ENCODE results near the gene RAMP2. TPM values are rescaled to one million over a fixed set of nuclear protein-coding genes. Genes with fewer than 3 reads are reported as not detected.
A peak's percentile ranks its signal among the peaks of the same experiment; 100 is the strongest.

The RAMP2 gene
- polyA plus RNA-seq, 2 of the 4 experiments (the other 2 are of a cell fraction) = 0.49 to 0.87 TPM

DNA sequence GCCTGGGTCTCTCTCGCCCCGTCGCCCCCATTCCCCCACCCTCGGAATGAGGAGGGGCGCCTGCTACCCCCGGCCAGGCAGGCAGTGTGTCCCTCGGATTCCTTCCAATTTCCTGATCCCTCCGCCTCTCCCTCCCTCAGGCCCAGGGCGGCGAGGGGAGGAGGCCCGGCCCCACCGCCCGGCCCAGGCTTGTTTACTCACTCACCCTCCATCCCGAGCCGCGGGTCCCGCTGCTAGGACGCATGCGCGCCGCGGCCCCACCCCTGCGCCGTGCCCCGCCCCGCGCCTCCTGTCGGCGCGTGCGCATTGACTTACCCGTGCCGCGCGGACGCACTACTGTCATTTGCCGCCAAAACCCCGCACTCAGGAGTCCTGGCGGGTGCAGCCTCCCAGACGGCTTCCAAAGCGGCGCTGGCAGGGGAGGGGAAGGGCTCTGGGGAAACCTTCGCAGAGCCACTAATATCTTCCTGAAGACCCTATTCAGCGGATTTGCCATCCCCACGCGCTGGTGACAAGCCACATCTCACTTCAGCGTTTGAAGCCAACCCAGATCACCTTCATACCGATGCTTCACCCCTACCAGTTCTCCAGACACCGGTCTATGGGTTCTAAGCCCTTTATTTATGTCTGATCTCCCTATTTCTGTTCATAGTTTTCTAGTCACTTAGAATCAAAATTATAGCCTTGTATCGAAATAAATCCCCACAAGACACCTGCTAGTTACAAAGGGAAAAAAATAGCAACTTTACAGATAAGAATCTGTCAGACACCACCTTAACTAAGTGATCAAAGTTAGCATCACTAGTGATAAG, 16.0 kb upstream of the RAMP2 start, which contains the start of gene EZH1:
EZH1 (minus strand) TSS at position 235 of the 812 bp plus-strand sequence. CDS start 16,099 bp downstream, outside the sequence.
- Histone ChIP-seq H3K4me1 (peaks cover 9% of the 10 kb centered on the region; the same call in 2 of the 3 replicates), H3K4me3 (peak within 1 kb of the TSS; percentile 55), H3K4me2 (peak within 1 kb of the TSS; percentile 89), H3K27ac (peak within 1 kb of the TSS; percentile 79 to 91), H3K9me3 (peaks cover 7% of the 10 kb centered on the region; the same call in 1 of the 3 replicates)
- CTCF ChIA-PET = interaction anchor here (0.8 to 2.3 kb wide), 2 partner anchors 13 to 14 kb away, joined by 3 to 6 read pairs; no protein-coding TSS in a partner anchor
- ATAC-seq (peak; percentile 89 to 95), FAIRE-seq (peak; percentile 28), DNase-seq (ENCODE audit: low read depth in 1 of 2, low spot score in 1 of 2) (peak; percentile 96 to 100)
- 22% methylated on average over 22 of the region's 50 CpGs for WGBS (ENCODE audit: missing lambda C conversion rate)
- POLR2A ChIA-PET = no interaction called here
- no peak for TF ChIP-seq GATA3 (IDR thresholded peaks at IDR 0.05; ENCODE audit: borderline replicate concordance)
- no peak for TF ChIP-seq EHMT2 (IDR thresholded peaks at IDR 0.05; ENCODE audit: low read depth)
- TF ChIP-seq SMC3 (IDR thresholded peaks at IDR 0.05) = no peak
- no peak for TF ChIP-seq POLR2AphosphoS2 (conservative IDR thresholded peaks at IDR 0.05; ENCODE audit: low read length)
- no peak for TF ChIP-seq SREBF2 (IDR thresholded peaks at IDR 0.05)
- no peak for TF ChIP-seq ZC3H11A (IDR thresholded peaks at IDR 0.05)
- TF ChIP-seq CHD2 (IDR thresholded peaks at IDR 0.05; ENCODE audit: low read length, partially characterized antibody) = no peak
- no peak for TF ChIP-seq HEYL (CRISPR knock-in tag; IDR thresholded peaks at IDR 0.05)
- no peak for TF ChIP-seq MAZ (IDR thresholded peaks at IDR 0.05; ENCODE audit: borderline replicate concordance, low read depth, low read length)
- no peak for TF ChIP-seq FOXS1 (CRISPR knock-in tag; IDR thresholded peaks at IDR 0.05)
- no peak for TF ChIP-seq CEBPB (IDR thresholded peaks at IDR 0.05)
- TF ChIP-seq, protein P1, sequence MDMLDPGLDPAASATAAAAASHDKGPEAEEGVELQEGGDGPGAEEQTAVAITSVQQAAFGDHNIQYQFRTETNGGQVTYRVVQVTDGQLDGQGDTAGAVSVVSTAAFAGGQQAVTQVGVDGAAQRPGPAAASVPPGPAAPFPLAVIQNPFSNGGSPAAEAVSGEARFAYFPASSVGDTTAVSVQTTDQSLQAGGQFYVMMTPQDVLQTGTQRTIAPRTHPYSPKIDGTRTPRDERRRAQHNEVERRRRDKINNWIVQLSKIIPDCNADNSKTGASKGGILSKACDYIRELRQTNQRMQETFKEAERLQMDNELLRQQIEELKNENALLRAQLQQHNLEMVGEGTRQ (IDR thresholded peaks at IDR 0.05) = peak; percentile 31; the same call in 1 of the 2 replicates
- TF ChIP-seq PHF8 (IDR thresholded peaks at IDR 0.05; ENCODE audit: borderline replicate concordance, low read depth) = peak; percentile 89; the same call in 1 of the 2 replicates
- no peak for TF ChIP-seq ZFP36 (IDR thresholded peaks at IDR 0.05; ENCODE audit: borderline replicate concordance, partially characterized antibody)
- no peak; the same call in 1 of the 2 replicates for TF ChIP-seq TFCP2L1 (CRISPR knock-in tag; IDR thresholded peaks at IDR 0.05)
- TF ChIP-seq, protein P2, sequence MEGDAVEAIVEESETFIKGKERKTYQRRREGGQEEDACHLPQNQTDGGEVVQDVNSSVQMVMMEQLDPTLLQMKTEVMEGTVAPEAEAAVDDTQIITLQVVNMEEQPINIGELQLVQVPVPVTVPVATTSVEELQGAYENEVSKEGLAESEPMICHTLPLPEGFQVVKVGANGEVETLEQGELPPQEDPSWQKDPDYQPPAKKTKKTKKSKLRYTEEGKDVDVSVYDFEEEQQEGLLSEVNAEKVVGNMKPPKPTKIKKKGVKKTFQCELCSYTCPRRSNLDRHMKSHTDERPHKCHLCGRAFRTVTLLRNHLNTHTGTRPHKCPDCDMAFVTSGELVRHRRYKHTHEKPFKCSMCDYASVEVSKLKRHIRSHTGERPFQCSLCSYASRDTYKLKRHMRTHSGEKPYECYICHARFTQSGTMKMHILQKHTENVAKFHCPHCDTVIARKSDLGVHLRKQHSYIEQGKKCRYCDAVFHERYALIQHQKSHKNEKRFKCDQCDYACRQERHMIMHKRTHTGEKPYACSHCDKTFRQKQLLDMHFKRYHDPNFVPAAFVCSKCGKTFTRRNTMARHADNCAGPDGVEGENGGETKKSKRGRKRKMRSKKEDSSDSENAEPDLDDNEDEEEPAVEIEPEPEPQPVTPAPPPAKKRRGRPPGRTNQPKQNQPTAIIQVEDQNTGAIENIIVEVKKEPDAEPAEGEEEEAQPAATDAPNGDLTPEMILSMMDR (IDR thresholded peaks at IDR 0.05) = no peak
- TF ChIP-seq, protein P3, sequence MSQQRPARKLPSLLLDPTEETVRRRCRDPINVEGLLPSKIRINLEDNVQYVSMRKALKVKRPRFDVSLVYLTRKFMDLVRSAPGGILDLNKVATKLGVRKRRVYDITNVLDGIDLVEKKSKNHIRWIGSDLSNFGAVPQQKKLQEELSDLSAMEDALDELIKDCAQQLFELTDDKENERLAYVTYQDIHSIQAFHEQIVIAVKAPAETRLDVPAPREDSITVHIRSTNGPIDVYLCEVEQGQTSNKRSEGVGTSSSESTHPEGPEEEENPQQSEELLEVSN (IDR thresholded peaks at IDR 0.05; ENCODE audit: borderline replicate concordance, low read depth) = peak; percentile 100
- TF ChIP-seq, protein P4, sequence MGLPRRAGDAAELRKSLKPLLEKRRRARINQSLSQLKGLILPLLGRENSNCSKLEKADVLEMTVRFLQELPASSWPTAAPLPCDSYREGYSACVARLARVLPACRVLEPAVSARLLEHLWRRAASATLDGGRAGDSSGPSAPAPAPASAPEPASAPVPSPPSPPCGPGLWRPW (IDR thresholded peaks at IDR 0.05) = no peak
- TF ChIP-seq EP300 (IDR thresholded peaks at IDR 0.05) = no peak
- TF ChIP-seq RAD21 (conservative IDR thresholded peaks at IDR 0.05 in 1 of 2, IDR thresholded peaks at IDR 0.05 in 1 of 2) = no peak
- peak; percentile 63 for TF ChIP-seq POLR2A (IDR thresholded peaks at IDR 0.05; ENCODE audit: low read length)
- TF ChIP-seq, protein P5, sequence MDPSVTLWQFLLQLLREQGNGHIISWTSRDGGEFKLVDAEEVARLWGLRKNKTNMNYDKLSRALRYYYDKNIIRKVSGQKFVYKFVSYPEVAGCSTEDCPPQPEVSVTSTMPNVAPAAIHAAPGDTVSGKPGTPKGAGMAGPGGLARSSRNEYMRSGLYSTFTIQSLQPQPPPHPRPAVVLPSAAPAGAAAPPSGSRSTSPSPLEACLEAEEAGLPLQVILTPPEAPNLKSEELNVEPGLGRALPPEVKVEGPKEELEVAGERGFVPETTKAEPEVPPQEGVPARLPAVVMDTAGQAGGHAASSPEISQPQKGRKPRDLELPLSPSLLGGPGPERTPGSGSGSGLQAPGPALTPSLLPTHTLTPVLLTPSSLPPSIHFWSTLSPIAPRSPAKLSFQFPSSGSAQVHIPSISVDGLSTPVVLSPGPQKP (IDR thresholded peaks at IDR 0.05; ENCODE audit: low read depth, low read length) = no peak
- TF ChIP-seq FOSB (CRISPR knock-in tag; IDR thresholded peaks at IDR 0.05) = no peak
- TF ChIP-seq, protein P6, sequence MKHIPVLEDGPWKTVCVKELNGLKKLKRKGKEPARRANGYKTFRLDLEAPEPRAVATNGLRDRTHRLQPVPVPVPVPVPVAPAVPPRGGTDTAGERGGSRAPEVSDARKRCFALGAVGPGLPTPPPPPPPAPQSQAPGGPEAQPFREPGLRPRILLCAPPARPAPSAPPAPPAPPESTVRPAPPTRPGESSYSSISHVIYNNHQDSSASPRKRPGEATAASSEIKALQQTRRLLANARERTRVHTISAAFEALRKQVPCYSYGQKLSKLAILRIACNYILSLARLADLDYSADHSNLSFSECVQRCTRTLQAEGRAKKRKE (CRISPR knock-in tag; IDR thresholded peaks at IDR 0.05; ENCODE audit: low read depth) = peak; percentile 84; the same call in 1 of the 2 replicates
- no peak for TF ChIP-seq RCOR1 (IDR thresholded peaks at IDR 0.05; ENCODE audit: low read depth, low read length)
- no peak for TF ChIP-seq ZNF302 (CRISPR knock-in tag; IDR thresholded peaks at IDR 0.05)
- no peak for TF ChIP-seq HOXA7 (CRISPR knock-in tag; IDR thresholded peaks at IDR 0.05)
- TF ChIP-seq NPAS2 (CRISPR knock-in tag; IDR thresholded peaks at IDR 0.05; ENCODE audit: borderline replicate concordance) = no peak
- TF ChIP-seq NFE2L2 (conservative IDR thresholded peaks at IDR 0.05; ENCODE audit: low read length) = no peak
- TF ChIP-seq HOXB13 (CRISPR knock-in tag; IDR thresholded peaks at IDR 0.05; ENCODE audit: low read depth) = peak; percentile 92
- TF ChIP-seq, protein P7, sequence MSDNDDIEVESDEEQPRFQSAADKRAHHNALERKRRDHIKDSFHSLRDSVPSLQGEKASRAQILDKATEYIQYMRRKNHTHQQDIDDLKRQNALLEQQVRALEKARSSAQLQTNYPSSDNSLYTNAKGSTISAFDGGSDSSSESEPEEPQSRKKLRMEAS (IDR thresholded peaks at IDR 0.05) = peak; percentile 100
- TF ChIP-seq RFX5 (IDR thresholded peaks at IDR 0.05) = no peak
- TF ChIP-seq, protein P8, sequence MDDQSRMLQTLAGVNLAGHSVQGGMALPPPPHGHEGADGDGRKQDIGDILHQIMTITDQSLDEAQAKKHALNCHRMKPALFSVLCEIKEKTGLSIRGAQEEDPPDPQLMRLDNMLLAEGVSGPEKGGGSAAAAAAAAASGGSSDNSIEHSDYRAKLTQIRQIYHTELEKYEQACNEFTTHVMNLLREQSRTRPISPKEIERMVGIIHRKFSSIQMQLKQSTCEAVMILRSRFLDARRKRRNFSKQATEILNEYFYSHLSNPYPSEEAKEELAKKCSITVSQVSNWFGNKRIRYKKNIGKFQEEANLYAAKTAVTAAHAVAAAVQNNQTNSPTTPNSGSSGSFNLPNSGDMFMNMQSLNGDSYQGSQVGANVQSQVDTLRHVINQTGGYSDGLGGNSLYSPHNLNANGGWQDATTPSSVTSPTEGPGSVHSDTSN (IDR thresholded peaks at IDR 0.05) = no peak
- TF ChIP-seq BHLHE40 (IDR thresholded peaks at IDR 0.05; ENCODE audit: low read depth, low read length) = peak; percentile 49; the same call in 1 of the 2 replicates

All from A549 (cell line).